ENCODE data around the gene PLA1A.
"Not testable (repeated sequence)": the region's sequence is repeated elsewhere in the genome, so short reads cannot be mapped to it uniquely, and the experiment has no call there.

DNA sequence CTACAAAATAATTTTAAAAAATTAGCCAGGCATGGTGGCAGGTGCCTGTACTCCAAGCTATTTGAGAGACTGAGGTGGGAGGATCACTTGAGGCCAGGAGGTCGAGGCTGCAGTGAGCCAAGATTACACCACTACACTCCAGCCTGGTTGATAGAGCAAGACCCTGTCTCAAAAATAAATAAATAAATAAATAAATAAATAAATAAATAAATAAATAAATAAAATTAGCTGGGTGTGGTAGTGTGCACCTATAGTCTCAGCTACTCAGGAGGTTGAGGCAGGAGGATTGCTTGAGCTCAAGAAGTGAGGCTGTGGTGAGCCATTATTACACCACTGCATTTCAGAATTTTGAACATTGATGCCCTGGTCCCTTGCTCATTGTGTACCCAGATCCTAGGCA lies 2.8 kb upstream of the PLA1A start:
- TF ChIP-seq, protein P1, sequence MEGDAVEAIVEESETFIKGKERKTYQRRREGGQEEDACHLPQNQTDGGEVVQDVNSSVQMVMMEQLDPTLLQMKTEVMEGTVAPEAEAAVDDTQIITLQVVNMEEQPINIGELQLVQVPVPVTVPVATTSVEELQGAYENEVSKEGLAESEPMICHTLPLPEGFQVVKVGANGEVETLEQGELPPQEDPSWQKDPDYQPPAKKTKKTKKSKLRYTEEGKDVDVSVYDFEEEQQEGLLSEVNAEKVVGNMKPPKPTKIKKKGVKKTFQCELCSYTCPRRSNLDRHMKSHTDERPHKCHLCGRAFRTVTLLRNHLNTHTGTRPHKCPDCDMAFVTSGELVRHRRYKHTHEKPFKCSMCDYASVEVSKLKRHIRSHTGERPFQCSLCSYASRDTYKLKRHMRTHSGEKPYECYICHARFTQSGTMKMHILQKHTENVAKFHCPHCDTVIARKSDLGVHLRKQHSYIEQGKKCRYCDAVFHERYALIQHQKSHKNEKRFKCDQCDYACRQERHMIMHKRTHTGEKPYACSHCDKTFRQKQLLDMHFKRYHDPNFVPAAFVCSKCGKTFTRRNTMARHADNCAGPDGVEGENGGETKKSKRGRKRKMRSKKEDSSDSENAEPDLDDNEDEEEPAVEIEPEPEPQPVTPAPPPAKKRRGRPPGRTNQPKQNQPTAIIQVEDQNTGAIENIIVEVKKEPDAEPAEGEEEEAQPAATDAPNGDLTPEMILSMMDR (IDR thresholded peaks at IDR 0.05), result not testable (repeated sequence)
- TF ChIP-seq EP300 (IDR thresholded peaks at IDR 0.05; ENCODE audit: borderline replicate concordance in 1 of 2, low read depth in 1 of 2, low read length in 1 of 2); SMC3 (IDR thresholded peaks at IDR 0.05; ENCODE audit: low read depth, low read length); RAD21 (IDR thresholded peaks at IDR 0.05; ENCODE audit: low read length); YY1 (IDR thresholded peaks at IDR 0.05; ENCODE audit: low read depth); NRF1 (IDR thresholded peaks at IDR 0.05; ENCODE audit: low read depth, low read length); FOSL2 (IDR thresholded peaks at IDR 0.05; ENCODE audit: borderline replicate concordance, low read depth); POLR2AphosphoS5 (IDR thresholded peaks at IDR 0.05; ENCODE audit: low read depth, low read length); GABPA (IDR thresholded peaks at IDR 0.05; ENCODE audit: low read depth); TCF12 (IDR thresholded peaks at IDR 0.05): not testable (repeated sequence)
- TF ChIP-seq, protein P2, sequence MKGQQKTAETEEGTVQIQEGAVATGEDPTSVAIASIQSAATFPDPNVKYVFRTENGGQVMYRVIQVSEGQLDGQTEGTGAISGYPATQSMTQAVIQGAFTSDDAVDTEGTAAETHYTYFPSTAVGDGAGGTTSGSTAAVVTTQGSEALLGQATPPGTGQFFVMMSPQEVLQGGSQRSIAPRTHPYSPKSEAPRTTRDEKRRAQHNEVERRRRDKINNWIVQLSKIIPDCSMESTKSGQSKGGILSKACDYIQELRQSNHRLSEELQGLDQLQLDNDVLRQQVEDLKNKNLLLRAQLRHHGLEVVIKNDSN (IDR thresholded peaks at IDR 0.05; ENCODE audit: borderline replicate concordance, low read depth), result not testable (repeated sequence)
- TF ChIP-seq, protein P3, sequence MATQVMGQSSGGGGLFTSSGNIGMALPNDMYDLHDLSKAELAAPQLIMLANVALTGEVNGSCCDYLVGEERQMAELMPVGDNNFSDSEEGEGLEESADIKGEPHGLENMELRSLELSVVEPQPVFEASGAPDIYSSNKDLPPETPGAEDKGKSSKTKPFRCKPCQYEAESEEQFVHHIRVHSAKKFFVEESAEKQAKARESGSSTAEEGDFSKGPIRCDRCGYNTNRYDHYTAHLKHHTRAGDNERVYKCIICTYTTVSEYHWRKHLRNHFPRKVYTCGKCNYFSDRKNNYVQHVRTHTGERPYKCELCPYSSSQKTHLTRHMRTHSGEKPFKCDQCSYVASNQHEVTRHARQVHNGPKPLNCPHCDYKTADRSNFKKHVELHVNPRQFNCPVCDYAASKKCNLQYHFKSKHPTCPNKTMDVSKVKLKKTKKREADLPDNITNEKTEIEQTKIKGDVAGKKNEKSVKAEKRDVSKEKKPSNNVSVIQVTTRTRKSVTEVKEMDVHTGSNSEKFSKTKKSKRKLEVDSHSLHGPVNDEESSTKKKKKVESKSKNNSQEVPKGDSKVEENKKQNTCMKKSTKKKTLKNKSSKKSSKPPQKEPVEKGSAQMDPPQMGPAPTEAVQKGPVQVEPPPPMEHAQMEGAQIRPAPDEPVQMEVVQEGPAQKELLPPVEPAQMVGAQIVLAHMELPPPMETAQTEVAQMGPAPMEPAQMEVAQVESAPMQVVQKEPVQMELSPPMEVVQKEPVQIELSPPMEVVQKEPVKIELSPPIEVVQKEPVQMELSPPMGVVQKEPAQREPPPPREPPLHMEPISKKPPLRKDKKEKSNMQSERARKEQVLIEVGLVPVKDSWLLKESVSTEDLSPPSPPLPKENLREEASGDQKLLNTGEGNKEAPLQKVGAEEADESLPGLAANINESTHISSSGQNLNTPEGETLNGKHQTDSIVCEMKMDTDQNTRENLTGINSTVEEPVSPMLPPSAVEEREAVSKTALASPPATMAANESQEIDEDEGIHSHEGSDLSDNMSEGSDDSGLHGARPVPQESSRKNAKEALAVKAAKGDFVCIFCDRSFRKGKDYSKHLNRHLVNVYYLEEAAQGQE (IDR thresholded peaks at IDR 0.05; ENCODE audit: low read depth, low read length), result not testable (repeated sequence)
